NOMO-1 treated with dmso at 0.1 percent for 144 hours (cell line): ENCODE data around the gene UQCC3.
"Not testable (repeated sequence)": the region's sequence is repeated elsewhere in the genome, so short reads cannot be mapped to it uniquely, and the experiment has no call there.

Experiments used
- DNase-seq: peaks from one replicate; lab custom pipeline; 2025; ENCODE audit not compliant: unreplicated experiment; lab: John Stamatoyannopoulos, UW

UQCC3 gene

GRCh38 chr11:62702246-62702645 is 30.8 kb downstream of the UQCC3 start:
- DNase-seq, result no peak

GRCh38 chr11:62703921-62704320 is 32.4 kb downstream of the UQCC3 start:
- not testable (repeated sequence) for DNase-seq

- no peak for DNase-seq
Measured at GRCh38 chr11:62705413-62705812, 33.9 kb downstream of the UQCC3 start.

- DNase-seq, result peak; percentile 79
Measured at GRCh38 chr11:62705880-62706849, 34.7 kb downstream of the UQCC3 start.

- DNase-seq, result no peak
Measured at GRCh38 chr11:62706850-62707247, 35.4 kb downstream of the UQCC3 start.

GRCh38 chr11:62707277-62707861 is 35.9 kb downstream of the UQCC3 start, which contains the start of the genes BSCL2 and GNG3:
Gene BSCL2 (minus strand): TSS chr11:62707424. CDS start chr11:62707195, 229 bp downstream.
Gene GNG3 (plus strand): TSS chr11:62707676. CDS start chr11:62708296, 620 bp downstream.
- DNase-seq, result no peak

GRCh38 chr11:62708392-62708791 is 36.9 kb downstream of the UQCC3 start:
- no peak for DNase-seq

- DNase-seq, result no peak
Measured at GRCh38 chr11:62708793-62709192, 37.3 kb downstream of the UQCC3 start.

- peak; percentile 98 for DNase-seq
Measured at GRCh38 chr11:62709247-62710000, 38.0 kb downstream of the UQCC3 start.

GRCh38 chr11:62710001-62710345 is 38.5 kb downstream of the UQCC3 start:
- no peak for DNase-seq

- no peak for DNase-seq
Measured at GRCh38 chr11:62712276-62712812, 40.9 kb downstream of the UQCC3 start.

- DNase-seq, result no peak
Measured at GRCh38 chr11:62712861-62713260, 41.4 kb downstream of the UQCC3 start.

- no peak for DNase-seq
Measured at GRCh38 chr11:62713343-62713742, 41.9 kb downstream of the UQCC3 start.

GRCh38 chr11:62715150-62716130 is 44.0 kb downstream of the UQCC3 start:
- DNase-seq, result no peak

- no peak for DNase-seq
Measured at GRCh38 chr11:62716206-62716605, 44.7 kb downstream of the UQCC3 start.

GRCh38 chr11:62716816-62717215 is 45.3 kb downstream of the UQCC3 start:
- DNase-seq, result no peak

GRCh38 chr11:62719302-62719978 is 48.0 kb downstream of the UQCC3 start:
- no peak for DNase-seq

GRCh38 chr11:62721994-62722393 is 50.5 kb downstream of the UQCC3 start:
- no peak for DNase-seq
